Kidney glomerular epithelial cell (primary cell): ENCODE results near the gene LIPC.

Source experiments
- DNase-seq: peaks from one replicate; lab custom pipeline; 2025; lab: John Stamatoyannopoulos, UW

LIPC gene

DNA sequence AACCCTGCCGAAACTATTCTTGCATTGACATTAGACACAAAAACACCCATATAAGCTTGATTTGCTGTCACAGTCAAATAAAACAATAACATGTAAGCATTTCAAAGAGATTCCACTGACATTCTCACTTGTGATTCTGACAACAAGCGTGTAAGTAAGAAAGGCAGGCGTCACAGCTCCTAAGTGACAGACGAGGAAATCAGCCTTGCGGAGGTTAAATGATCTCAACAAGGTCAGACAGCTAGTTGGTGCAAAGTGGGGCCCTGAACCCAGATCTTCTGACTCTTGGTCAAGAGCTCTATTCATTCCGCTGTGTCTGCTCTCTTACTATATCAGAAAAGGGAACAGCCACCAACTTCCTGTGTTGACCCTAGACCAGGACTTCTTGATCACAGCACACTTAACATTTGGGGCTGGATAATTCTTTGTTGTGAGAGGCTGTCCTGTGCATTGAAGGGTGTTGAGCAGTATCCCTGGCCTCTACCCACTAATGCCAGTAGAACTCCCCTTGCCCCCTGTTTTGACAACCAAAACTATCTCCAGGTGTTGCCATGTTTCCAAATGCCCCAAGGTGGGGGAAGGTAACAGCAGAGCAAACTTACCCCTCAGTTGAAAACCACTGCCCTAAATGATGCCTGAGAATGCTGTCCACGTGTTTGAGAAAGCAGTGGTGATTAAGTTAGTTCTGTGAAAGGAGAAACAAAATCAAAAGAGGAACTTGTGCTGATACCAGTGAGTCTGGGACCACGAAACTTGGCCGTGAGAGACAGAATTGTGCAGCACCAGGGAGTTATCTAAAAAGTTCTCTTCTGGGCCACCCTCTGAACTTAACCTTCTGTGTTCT, 86.1 kb downstream of the LIPC start:
- DNase-seq: no peak

DNA sequence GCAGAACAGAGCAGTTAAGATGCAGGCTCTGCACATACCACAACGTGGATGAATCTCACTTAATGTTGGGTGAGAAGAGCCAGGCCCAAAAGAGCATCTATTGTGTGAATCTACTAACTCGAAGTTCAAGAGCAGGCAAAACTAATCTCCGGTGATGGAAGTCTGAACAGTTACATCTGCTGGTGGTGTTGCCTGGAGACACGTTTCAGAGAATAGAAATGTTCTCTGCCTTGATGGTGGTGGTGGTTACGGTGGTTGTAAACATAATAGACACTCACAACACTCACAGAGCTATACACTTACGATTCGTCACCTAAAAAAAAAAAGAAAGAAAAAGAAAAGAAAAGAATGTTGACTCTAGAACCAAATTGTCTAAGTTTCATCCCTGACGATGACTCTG, 86.8 kb downstream of the LIPC start:
- no peak for DNase-seq

DNA sequence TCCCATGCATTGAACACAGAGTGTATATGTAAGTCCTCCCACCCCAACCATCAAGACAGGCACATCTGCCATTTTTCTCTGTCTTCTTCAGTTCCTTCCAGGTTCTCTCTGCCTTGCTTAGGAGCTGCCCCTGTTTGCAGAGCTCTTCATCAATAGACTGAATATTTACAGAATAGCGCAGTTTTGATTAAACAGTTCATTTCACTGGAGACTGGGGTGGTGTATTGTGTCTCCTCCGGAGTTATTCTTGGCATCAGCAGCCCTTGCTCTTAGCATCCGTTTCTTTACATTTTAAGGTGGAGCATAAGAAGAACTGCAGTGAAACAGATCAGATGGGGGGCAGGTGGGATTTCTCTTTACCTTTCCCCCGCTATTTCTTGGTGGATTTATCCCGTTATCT, 87.7 kb downstream of the LIPC start:
- no peak for DNase-seq

DNA sequence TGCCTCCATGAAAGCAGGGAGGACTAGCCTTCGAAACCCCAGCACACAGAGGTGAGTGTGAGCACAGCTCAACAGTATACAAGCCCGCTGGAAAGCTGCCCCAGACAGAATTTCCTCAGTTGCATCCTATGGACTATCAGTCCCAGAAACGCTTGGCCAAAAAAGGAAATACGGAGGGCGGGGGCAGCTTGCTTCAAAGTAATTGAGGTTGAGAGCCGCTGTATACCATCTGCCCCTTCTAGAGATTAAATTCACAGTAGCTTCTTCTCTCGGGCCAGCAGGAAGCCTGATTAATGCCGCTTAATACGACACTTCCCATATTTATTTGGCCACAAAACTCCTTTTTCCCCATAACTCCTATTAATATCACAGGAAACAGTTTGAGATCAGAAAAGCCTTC, 88.7 kb downstream of the LIPC start:
- DNase-seq: no peak

DNA sequence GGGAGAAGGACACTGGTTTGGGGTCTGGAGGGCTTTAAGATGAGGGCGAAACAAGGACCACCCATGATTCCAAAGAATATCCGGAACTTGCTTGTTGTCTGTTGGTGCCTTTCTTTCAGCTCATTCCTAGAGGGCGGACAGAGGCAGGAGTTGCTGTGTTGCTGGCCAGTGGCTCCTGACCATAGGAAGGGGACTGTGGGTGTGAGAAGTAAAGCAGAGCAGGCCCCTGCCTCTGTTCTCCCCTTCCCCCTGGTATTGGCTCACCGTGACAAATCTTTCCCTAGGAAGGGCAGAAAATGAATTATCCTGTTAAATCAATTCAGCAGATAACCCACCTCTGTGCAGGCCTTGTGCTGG, 89.1 kb downstream of the LIPC start:
- DNase-seq: no peak

DNA sequence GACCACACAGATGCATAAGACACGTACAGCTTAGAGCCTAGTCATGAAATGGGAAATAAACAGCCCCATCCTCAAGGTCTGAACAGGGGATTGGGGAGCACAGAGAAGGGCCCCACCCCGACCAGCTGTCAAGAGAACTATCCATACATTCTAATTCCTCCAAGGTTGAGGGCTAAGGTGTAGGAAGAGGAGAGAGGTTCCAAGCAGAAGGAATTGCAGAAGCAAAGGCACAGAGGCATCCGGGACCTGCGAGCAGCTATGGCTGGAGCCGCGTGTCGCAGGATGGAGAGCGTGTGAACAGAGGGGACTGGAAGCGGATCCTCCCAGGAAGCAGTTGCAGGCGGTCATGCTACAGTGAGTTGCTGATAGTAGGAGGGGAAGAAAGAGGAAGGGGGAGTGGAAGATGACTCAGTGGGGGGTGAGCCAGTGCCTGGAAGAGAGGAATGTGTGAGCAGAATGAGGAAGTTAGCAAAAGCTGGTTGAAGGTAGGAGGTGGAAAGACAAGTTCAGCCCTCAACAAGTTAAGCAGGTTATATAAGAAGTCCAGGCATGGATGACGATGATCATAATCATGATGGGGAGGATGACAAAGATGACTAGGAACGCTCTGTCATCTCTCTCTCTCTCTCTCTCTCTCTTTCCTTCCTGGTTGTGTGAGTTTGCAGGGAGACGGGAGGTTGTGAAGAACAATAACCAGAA, 89.7 kb downstream of the LIPC start:
- DNase-seq: peak; percentile 100

DNA sequence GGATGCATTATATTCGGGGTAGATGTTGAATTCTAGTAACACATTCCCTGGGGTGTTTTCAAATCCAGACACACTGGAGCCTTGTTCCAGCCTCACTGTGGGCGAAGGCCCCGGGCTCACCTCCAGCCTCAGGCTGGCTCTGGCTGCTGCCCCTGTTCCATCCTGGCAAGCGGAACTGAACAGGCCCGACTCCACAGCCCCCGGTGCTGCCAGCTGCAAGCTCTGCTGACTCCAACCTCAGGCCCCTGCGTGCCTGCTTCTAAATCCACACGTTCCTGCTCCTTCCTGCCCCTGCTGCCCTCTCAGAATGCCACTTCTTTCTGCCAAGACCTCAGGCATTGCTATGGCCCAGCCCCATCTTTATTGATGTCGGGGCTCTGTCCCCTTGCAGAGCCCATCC, 90.6 kb downstream of the LIPC start:
- DNase-seq: no peak

DNA sequence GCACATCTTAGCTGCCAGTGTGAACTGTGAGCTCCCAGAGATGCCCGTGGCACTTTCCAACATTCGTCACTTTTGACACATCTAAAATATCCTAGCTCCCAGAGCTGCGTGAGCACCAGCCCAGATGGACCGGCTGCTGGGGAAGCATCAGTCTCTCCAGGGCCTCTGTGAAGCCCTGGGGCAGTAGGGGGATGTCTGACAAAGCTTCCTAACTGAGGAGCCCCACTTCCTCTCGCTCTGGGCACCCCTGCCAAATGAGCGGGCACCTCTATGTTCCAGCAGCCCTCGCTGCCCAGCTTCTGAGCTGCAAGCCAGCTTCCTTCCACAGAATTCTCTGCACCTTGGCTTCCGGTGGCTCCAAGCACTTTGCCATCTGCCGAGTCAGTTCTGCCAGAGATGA, 91.1 kb downstream of the LIPC start:
- DNase-seq: no peak

DNA sequence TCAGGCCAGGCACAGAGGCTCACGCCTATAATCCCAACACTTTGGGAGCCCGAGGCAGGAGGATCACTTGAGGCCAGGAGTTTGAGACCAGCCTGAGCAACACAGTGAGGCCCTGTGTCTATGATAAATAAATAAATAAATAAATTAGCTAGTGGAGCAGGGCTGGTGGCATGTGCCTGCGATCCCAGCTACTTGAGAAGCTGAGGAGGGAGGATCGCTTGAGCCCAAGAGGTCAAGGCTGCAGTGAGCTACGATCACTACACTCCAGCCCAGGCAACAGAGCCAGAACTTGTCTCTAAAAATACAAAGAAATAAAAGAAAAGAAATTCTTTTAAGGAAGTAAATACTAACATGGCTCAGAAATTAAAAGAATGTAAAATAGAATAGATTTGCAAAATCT, 91.8 kb downstream of the LIPC start:
- no peak for DNase-seq

DNA sequence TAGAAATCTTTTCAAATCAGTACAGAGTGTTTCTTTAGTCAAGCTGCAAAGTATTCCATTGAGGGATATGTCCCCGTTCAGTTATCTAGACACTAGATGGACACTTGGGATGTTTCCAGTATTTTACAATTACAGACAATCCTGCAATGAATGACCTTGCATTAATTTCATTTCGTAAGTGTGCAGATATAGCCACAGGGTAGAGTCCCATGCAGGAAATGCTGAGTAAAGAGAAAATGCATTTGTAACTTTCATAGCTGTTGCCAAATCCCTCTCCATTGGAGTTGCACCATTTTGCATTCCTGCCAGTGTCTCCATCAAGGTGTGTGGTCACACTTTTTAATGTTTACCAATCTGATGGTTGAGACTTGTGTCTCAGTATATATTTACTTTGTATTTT, 92.5 kb downstream of the LIPC start:
- no peak for DNase-seq

DNA sequence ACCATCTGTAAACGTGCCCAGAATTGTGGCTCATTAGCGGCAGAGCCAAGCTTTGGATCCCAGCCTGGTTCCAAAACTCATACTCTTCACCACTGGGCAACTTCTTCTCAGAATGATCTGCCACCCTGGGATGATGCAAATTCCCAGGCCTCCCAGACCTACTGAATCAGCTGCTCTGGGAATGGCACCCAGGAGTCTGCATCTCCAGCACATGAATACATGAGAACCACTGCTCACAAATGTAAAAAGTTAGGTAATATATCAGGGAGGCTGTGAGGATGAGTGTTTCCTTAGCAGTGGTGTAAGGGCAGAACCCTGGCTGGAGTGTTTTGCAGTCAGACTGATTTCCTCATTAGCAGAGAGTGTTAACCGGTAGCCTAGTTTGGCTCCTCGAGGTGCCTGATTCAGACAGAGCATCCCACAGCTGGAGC, 94.2 kb downstream of the LIPC start:
- DNase-seq: no peak

DNA sequence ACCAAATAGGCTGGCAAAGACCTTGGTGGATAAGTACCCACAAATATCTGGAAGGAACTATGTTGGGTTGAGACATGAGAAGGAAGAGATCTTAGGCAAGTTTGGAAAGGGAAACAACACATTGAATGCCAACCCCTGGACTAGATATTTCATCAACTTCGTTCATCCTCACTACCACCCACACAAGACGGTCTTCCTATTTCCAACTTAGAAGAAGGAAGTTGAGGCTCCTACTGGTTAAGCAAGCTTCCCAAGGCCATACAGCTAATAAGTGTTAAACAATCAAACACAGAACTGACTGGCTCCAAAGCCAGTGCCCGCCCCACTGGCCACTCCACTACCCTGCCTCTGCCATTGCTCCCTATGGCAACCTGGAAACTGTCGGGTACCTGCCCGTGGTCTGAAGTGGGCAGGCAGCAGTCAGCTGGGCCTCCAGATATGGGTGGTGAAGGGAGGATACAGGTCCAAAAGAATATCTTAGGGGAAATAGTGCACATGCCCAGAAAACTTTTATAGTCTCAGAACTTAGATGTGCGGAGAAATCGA, 94.9 kb downstream of the LIPC start:
- DNase-seq: no peak

DNA sequence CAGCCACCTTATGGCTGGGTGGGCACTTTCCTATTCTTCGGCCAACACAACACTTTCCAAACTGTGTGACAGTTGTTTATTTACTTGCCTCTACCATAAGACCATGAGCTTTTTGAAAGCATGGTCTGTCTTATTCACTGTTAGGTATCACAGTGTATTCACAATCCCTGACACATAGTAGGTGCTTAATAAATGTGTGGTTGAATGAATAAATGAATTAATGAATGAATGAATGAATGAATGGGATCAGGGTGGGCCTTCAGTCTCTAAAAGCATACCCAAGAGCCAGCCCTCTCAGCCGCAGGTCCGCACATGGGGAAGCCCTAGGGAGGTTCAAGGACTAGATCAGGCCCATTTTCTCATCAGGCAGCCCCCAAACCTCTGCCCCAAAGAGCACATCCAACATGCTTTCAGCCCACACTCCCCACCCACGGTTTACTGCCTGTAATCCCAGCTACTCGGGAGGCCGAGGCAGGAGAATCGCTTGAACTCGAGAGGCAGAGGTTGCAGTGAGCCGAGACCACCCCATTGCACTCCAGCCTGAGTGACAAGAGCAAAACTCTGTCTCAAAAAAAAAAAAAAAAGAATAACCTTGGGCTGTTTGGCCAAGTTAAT, 95.9 kb downstream of the LIPC start:
- DNase-seq: no peak

DNA sequence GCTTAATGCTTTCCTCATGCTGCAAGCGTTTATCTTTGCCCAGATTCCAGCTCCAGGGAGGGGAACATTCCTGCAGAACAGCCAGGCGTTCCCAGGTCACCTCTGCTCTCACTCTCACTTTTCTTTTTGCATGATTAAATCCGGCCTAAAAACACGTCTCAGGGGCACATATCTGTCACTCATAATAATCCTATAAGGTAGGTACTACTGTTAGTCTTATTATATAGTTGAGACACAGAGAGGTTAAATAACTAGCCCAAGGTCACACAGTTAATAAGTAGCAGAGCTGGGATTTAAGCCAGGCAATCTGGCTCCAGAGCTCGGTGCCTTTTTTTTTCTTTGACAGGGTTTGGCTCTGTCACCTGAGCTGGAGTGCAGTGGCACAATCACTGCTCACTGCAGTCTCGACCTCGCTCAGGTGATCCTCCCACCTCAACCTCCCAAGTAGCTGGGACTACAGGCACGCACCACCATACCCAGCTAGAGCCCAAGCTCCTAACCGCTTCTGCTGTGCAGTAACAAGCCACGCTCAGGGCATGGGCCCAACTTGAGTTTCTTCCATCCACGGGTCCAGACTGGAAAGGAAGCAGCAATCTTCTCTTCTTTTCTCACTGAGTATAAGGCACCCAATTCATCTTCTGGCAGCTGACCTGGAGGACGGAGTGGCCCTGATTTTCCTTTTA, 96.5 kb downstream of the LIPC start:
- DNase-seq: peak; percentile 97

DNA sequence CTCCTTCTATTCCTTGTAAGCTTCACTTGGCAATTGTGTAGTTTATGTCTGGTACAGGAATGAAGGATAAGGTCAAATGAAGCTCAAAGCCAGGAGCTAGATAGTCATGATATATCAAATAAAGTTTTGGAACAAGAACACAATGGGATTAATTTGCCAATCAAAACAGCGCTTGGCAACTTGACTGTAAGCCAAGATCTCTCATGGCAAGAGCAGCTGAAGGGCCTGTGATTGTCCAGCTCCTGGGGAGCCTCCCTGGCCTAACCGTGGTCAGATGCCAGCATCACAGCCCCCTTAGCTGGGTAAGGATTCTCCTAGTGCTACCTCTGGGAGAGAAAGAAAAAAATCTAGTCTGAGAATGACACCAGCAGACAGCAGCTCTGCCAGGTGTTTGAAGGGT, 97.2 kb downstream of the LIPC start:
- no peak for DNase-seq

DNA sequence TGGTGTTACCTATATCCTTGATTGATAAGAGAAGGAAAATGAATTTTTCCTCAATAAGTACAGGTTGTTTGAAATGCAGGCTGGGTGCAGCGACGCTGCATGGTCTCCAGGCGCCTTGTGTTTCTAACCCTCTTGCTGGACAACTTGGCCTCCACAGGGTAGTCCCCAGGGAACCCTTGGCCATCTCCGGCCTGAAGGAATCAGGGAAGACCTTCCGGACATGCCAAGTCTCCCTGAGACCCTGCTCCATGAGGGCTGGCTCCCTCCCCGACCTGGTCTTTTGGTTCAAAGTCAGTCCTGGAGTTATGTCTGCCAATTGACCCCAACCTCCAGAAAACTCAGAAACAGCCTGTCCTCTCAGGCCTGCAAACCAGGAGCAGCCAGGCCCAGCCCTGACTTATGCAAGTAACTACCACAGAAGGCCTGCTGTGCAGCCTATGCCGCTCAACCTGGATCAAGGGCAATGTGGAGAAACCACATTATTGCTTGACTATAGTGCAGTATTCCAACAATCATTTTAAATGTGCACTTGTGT, 98.3 kb downstream of the LIPC start:
- DNase-seq: no peak

DNA sequence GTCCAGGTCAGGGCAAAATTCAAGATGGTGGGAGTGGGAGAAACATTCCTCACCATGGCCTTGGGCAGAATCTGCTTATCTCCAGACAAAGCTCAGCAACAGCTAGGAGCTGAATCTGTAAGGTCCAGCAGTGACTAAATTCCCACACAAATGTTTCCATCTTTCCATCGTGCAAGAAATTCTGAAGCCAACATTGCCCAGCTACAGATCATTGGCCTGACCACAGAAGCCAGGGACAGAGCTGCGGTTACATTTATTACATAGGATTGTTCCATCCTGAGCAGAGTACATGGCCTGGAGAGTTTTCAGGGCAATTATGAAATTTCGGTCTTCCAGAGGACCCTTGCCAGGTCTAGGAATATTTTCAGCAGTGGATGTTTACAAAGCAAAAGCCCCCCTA, 100.3 kb downstream of the LIPC start:
- DNase-seq: no peak

DNA sequence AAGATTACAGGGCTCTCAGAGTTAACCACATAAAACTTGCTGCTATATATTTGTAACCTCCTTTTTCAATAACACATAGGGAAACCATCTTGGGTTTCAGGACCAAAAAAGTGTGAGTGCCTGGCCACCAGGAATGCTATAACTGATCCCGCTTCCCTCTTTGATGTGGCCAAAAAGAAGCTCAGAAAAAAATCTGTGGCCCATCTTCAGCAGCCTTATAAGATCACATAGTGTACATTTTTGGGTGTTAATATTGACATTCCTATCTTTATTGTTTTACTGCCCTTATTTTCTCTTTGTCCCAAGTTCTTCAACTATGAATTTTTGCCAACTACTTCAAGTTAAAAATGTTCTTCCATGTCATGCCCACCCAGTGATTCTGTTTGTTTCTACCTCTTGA, 102.8 kb downstream of the LIPC start:
- DNase-seq: no peak

DNA sequence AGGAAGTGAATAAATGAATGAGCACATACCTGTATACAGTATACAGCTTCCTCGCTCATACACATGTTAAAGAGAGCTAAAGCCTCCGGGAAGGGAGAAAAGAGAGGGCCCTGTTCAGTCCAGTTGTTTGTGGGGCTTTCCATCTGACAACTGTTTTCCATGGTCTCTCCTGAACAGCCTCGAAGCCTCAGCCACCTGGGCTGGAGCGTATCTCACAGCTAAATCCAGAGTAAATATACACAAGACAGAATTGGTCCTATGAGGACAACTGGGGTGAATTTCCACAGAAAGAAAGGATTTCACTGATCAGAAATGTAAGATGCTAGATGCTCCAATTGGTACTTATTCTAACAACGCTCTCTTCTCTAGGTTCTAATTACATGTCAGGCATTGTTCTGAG, 103.5 kb downstream of the LIPC start:
- no peak for DNase-seq

DNA sequence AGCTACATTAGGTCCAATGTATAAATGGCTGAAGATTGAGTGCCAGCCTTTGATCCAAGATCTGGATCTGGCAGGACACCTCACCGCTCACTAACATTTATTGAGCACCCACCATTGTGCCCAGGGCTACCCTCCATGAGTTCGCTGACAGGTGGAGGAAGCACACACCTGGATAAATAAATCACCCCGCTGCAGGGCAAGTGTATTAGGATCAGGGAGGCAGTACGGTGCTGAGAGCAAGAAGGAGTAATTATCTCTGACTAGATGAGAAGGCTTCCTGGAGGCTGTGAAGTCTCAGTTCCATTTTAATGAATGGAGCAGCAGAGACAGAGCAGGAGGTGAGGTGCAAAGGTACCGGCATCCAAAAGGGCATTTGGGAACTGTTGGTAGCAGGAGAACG, 104.1 kb downstream of the LIPC start:
- no peak for DNase-seq

DNA sequence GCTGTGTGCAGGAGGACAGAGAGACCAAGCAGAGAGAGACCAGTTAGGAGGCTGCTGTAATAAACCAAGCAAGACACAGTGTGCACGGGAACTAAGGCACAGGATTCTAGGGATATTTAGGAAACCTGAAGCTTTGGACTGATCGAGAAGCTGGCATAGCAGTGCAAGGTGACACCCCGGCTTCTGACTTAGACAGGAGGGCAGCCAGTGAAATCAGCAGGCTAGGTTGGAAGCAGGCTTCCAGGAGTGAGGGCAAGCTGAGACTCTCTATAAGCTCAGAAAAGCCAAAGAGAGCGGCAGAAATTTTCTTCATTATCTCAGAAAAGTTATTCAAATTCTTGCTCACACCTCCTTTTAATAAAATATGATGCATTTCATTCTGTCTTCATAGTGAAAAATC, 104.6 kb downstream of the LIPC start:
- DNase-seq: no peak

DNA sequence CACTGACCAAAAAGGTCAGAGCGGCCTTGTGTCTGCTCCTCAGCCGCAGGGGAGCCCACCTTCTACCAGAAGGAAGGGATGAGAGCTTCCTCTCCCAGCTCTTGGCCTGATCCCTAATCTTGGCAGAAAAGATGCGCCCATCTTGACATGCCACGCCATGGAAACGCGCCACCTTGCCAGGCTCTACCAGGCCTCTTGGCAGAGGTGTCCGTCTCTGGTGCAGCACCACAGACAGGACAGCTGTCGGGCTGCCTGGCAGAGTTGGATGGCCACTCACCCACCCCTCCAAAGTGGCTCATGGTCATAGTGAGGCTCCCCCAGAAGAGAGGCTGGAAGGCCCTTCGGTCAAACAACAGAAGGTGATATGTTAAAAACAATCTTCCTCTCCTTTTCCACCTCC, 105.2 kb downstream of the LIPC start:
- no peak for DNase-seq
